Natural killer cell (primary cell): Measurements from ENCODE around the gene PCK1. TPM values are rescaled to one million over a fixed set of nuclear protein-coding genes. Genes with fewer than 3 reads are reported as not detected.

Experiments used
- ATAC-seq, 3 donors: fragments of 150-1000 bp in 2 of 3; fragments of 200-7000 bp in 1 of 3; cut with Tn5 transposase; 1 replicate in 1 of 3; 2 replicates in 2 of 3; pipeline ENCODE4 v1.10.0; 2021; ENCODE audit warnings: mild to moderate bottlenecking in 2 of 3, moderate library complexity in 2 of 3
- DNase-seq, 2 donors: peaks; one replicate each; pipeline versions ENCODE4 v3.0.0 to v3.0.0-alpha.2; 2013 to 2021; ENCODE audit warnings: mixed read lengths in 1 of 2
- H3K27ac ChIP-seq: one replicate; pipeline ENCODE4 v1.5.1; 2013; ENCODE audit warnings: mild to moderate bottlenecking, low read length
- H3K27me3 ChIP-seq: one replicate; pipeline ENCODE4 v1.6.1; 2013; ENCODE audit warnings: low read length; ENCODE audit not compliant: control insufficient read depth, insufficient read depth
- H3K36me3 ChIP-seq: one replicate; pipeline ENCODE4 v1.6.1; 2013; ENCODE audit warnings: low read length; ENCODE audit not compliant: control insufficient read depth, insufficient read depth
- H3K4me1 ChIP-seq: one replicate; pipeline ENCODE4 v1.6.1; 2013; ENCODE audit warnings: low read length; ENCODE audit not compliant: control insufficient read depth, insufficient read depth
- H3K4me3 ChIP-seq: one replicate; pipeline ENCODE4 v1.5.1; 2013; ENCODE audit warnings: low read length
- H3K9me3 ChIP-seq: one replicate; pipeline ENCODE4 v1.6.1; 2013; ENCODE audit warnings: low read length; ENCODE audit not compliant: control insufficient read depth, insufficient read depth
- H3K27ac Mint-ChIP-seq, 2 donors: one replicate each; pipeline ENCODE4 v1.8.0; 2022; ENCODE audit warnings: mild to moderate bottlenecking in 2 of 2, mixed read lengths in 2 of 2, moderate library complexity in 1 of 2
- H3K27me3 Mint-ChIP-seq, 2 donors: one replicate each; pipeline ENCODE4 v1.8.0; 2022; ENCODE audit warnings: low read depth in 2 of 2, mixed read lengths in 2 of 2
- H3K36me3 Mint-ChIP-seq: one replicate; pipeline ENCODE4 v1.8.0; 2022; ENCODE audit warnings: mixed read lengths
- H3K4me1 Mint-ChIP-seq, 2 donors: one replicate each; pipeline ENCODE4 v1.8.0; 2022; ENCODE audit warnings: mixed read lengths in 2 of 2
- H3K4me3 Mint-ChIP-seq: one replicate; pipeline ENCODE4 v1.8.0; 2022; ENCODE audit warnings: mild to moderate bottlenecking, moderate library complexity, mixed read lengths
- H3K9me3 Mint-ChIP-seq, 2 donors: one replicate each; pipeline ENCODE4 v1.8.0; 2022; ENCODE audit warnings: mixed read lengths in 2 of 2
- CTCF ChIP-seq: fragments of 200-600 bp; IDR thresholded peaks from one replicate; pipeline ENCODE4 v1.8.0; 2022; ENCODE audit warnings: antibody characterized with exemption
- WGBS: methylation state at CpG from one replicate; pipeline ENCODE4 v1.1.7; 2013; ENCODE audit warnings: missing lambda C conversion rate; ENCODE audit not compliant: insufficient coverage; 5-methylcytosine and 5-hydroxymethylcytosine counted together
- intact Hi-C: fragments of 100-400 bp; cut with micrococcal nuclease; formaldehyde crosslinking; loops from one replicate; pipeline ENCODE4 v1.14.2; 2022
- total RNA-seq, 4 donors: library from RNA; stranded (reverse); fragments of 120-200 nt in 1 of 4; gene quantifications; one replicate each; pipeline versions ENCODE4 v1.2.3 to v1.2.4, GENCODE V29; 2013 to 2022

The PCK1 gene
- total RNA-seq, 3 donors from 2014 or later (not counting 1 experiment from before 2014, with no cell fraction given): not detected

- H3K9me3 ChIP-seq: no peaks in the 10 kb centered on the region
- ATAC-seq (no peak), DNase-seq (no peak)
- intact Hi-C loops: loop anchor here (5.0 to 10.0 kb wide), 2 partner anchors 94 to 1037 kb away; no protein-coding TSS in a partner anchor
- peaks cover under 1% of the 10 kb centered on the region for H3K4me1 ChIP-seq
- H3K27ac ChIP-seq: no peak overlapping the region
- no peaks in the 10 kb centered on the region for H3K36me3 Mint-ChIP-seq
- no peak overlapping the region for H3K4me3 Mint-ChIP-seq
- H3K27ac Mint-ChIP-seq: no peak overlapping the region
- peaks cover 0 to 6% of the 10 kb centered on the region in 2 donors for H3K4me1 Mint-ChIP-seq
- no peaks in the 10 kb centered on the region for H3K9me3 Mint-ChIP-seq
- peaks cover 6 to 8% of the 10 kb centered on the region in 2 donors for H3K27me3 Mint-ChIP-seq
- 74% methylated on average over 15 of the region's 15 CpGs for WGBS
- TF ChIP-seq CTCF: no peak
- H3K27me3 ChIP-seq: no peaks in the 10 kb centered on the region
- H3K36me3 ChIP-seq: no peaks in the 10 kb centered on the region
- no peak overlapping the region for H3K4me3 ChIP-seq
These were observed 30.6 kb downstream of the PCK1 start for GRCh38 chr20:57591289-57592229.

- Mint-ChIP-seq H3K9me3 (no peaks in the 10 kb centered on the region), H3K27ac (no peak overlapping the region), H3K4me1 (peaks cover 3 to 6% of the 10 kb centered on the region in 2 donors), H3K36me3 (no peaks in the 10 kb centered on the region), H3K27me3 (peaks cover 0 to 3% of the 10 kb centered on the region in 2 donors), H3K4me3 (no peak overlapping the region)
- 84% methylated on average over 22 of the region's 22 CpGs for WGBS
- Histone ChIP-seq H3K4me1 (peaks cover 9% of the 10 kb centered on the region), H3K27ac (no peak overlapping the region), H3K36me3 (no peaks in the 10 kb centered on the region), H3K9me3 (no peaks in the 10 kb centered on the region), H3K27me3 (no peaks in the 10 kb centered on the region), H3K4me3 (no peak overlapping the region)
- DNase-seq: no peak
- intact Hi-C loops: loop anchor here (5.0 to 10.0 kb wide), 2 partner anchors 95 to 1038 kb away; no protein-coding TSS in a partner anchor
- TF ChIP-seq CTCF: no peak
- ATAC-seq: no peak
These were observed 31.6 kb downstream of the PCK1 start for GRCh38 chr20:57592263-57593092.

GRCh38 chr20:57593134-57593886 is 32.4 kb downstream of the PCK1 start:
- 67% methylated on average over 17 of the region's 17 CpGs for WGBS
- H3K27me3 Mint-ChIP-seq: peaks cover 0 to 3% of the 10 kb centered on the region in 2 donors
- TF ChIP-seq CTCF: no peak
- H3K36me3 Mint-ChIP-seq: no peaks in the 10 kb centered on the region
- Histone ChIP-seq H3K27me3 (no peaks in the 10 kb centered on the region), H3K27ac (no peak overlapping the region), H3K9me3 (no peaks in the 10 kb centered on the region), H3K4me1 (peaks cover 12% of the 10 kb centered on the region), H3K4me3 (no peak overlapping the region), H3K36me3 (no peaks in the 10 kb centered on the region)
- H3K4me3 Mint-ChIP-seq: no peak overlapping the region
- ATAC-seq (no peak), DNase-seq (no peak)
- intact Hi-C loops: loop anchor here (5.0 to 10.0 kb wide), 2 partner anchors 96 to 1039 kb away; no protein-coding TSS in a partner anchor
- H3K4me1 Mint-ChIP-seq: peaks cover 5 to 6% of the 10 kb centered on the region in 2 donors
- H3K9me3 Mint-ChIP-seq: no peaks in the 10 kb centered on the region
- H3K27ac Mint-ChIP-seq: no peak overlapping the region
